ENCODE data around the gene RNF166.
A peak's percentile ranks its signal among the peaks of the same experiment; 100 is the strongest.

RNF166 gene

GRCh38 chr16:88703486-88704309 lies 2.5 kb downstream of the RNF166 start:
- Mint-ChIP-seq H3K36me3 (ENCODE audit: insufficient read depth) (peaks cover 74% of the 10 kb centered on the region), H3K4me3 (peak overlapping the region; percentile 95 to 100), H3K27ac (peak overlapping the region; percentile 95 to 99), H3K4me1 (ENCODE audit: low read depth in 2 of 2) (peaks cover 25 to 62% of the 10 kb centered on the region in 2 donors), H3K27me3 (no peaks in the 10 kb centered on the region), H3K9me3 (no peaks in the 10 kb centered on the region)
- ATAC-seq (replicated peaks) (peak; percentile 38), DNase-seq (peak; percentile 52 to 78 (median 75))

DNA sequence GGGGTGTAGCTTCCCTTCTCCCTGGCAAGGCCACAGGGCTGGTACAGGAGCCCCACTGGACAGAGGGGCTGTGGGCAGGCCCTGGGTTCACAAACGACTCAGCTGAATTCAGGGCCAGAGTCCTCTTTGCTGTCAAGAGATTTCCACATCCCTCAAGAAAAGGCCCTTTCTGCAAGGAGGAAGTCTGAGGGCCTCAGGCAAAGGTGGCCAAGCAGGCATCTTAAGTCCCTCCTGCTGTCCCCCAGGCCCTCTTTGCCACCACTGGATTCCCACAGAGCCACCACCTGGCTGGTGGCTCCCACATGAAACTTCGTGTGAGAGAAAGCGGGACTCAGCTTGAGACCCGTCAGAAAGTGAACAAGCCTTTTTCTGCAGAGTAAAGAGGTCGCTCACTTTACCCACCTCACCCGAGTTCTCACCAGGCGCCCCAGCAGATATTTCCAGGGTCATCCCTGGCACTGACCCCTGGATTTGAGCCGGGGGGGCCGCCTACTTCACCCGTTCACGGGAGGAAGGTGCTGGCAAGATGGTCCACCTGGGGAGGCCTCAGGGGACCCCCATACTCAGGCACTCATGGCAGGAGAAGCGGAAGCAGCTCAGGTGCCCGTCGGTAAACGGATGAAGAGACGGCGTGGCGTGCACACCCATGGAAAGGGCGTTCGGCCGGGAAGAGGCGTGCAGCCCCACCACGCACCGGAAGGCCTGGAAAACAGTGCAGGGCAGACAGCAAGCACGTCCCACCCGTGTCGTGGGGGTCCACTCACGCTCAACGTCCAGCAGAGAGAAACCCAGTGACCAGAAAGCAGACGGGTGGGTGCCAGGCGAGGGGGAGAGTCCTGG lies 3.6 kb downstream of the RNF166 start:
- H3K27ac Mint-ChIP-seq = peak overlapping the region; percentile 95 to 99
- no peaks in the 10 kb centered on the region for H3K27me3 Mint-ChIP-seq
- no peaks in the 10 kb centered on the region for H3K9me3 Mint-ChIP-seq
- H3K4me3 Mint-ChIP-seq = peak overlapping the region; percentile 95 to 100
- peaks cover 25 to 65% of the 10 kb centered on the region in 2 donors for H3K4me1 Mint-ChIP-seq (ENCODE audit: low read depth in 2 of 2)
- H3K36me3 Mint-ChIP-seq (ENCODE audit: insufficient read depth) = peaks cover 85% of the 10 kb centered on the region
- DNase-seq (no peak), ATAC-seq (replicated peaks) (no peak)

DNA sequence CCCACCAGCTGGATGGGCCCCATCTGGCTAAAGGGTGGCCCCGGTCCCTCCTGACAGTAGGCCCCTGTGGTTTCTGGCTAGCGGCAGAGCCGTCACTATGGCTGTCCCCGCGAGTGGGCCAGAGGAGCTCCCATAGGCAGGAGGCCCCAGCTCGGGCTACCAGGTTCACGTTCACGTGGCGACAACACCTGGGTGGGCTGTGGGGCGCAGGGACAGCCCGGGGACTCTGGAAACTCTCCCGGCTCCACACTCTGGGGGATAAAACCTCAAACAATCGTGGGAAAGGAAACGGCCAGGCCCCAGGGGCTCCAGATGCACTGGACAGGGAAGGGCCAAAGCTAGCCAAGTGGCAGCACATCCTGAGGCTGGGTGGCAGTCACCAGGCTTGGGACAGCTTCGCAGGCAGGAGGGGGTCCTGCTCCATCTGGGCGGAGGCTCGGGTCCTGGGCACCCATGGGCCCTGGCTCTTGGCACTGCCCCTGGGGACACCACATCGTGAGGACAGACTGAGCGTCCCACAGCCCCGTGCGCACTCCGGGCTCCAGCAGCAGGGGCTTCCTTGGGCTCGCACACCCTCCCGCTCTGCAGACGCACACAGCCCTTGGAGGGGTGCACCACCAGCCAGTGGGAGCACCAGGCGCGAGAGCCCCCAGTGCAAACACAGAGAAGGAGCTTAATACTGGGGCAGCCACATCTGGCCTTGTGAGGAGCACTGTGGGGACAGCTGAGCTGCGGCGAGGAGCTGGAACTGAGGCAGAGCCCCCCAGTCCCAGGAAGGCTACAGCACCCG lies 4.4 kb downstream of the RNF166 start:
- Mint-ChIP-seq H3K9me3 (no peaks in the 10 kb centered on the region), H3K36me3 (ENCODE audit: insufficient read depth) (peaks cover 93% of the 10 kb centered on the region), H3K27me3 (no peaks in the 10 kb centered on the region), H3K4me3 (peak overlapping the region; percentile 95 to 100), H3K27ac (peak overlapping the region; percentile 95 to 99), H3K4me1 (ENCODE audit: low read depth in 2 of 2) (peaks cover 18 to 60% of the 10 kb centered on the region in 2 donors)
- ATAC-seq (replicated peaks) (no peak), DNase-seq (no peak)

DNA sequence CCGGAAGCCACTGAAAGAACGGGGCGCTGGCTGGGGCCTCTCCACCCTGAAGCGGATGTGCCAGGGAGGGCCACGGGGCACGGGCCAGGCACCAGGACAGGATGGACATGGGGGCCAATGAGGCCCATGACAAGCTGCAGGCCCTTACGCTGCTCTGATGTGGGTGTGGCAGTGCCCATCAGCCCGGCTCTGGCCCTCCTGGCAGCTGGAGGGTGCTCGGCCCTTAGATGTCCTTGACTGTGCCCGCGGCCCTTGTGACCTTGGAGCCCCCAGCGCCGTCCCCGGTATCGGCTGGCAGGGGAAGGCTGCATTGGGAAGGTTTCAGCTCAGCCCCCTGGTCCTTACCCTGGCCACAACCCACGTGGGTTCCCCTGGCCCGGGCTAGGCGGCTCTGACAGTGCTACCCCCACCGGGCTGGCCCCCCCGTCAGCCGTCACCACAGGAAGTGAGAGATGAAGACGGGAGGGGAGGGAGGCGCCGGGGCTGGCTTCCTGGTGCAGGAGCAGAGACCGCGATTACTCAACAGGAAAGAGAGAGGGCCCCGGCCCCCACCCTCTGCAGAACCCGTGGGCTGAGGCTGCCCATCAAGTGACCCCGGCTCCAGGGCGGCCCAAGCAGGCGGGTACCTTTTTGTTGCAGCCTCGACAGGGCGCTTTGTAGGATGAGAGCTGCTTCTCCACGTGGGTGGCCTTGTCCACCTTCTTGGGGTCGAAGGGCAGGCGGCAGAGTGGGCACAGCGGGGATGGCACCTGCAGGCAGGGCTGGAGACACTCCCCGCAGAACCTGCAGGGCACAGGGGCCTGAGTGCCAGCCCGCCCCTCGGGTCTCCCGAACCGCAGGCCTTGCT lies 5.3 kb downstream of the RNF166 start:
- peak overlapping the region; percentile 95 to 100 for H3K4me3 Mint-ChIP-seq
- peak; percentile 80 to 97 (median 96) for DNase-seq
- peaks cover 100% of the 10 kb centered on the region for H3K36me3 Mint-ChIP-seq (ENCODE audit: insufficient read depth)
- peak overlapping the region; percentile 95 to 99 for H3K27ac Mint-ChIP-seq
- peaks cover 17 to 60% of the 10 kb centered on the region in 2 donors for H3K4me1 Mint-ChIP-seq (ENCODE audit: low read depth in 2 of 2)
- H3K9me3 Mint-ChIP-seq = no peaks in the 10 kb centered on the region
- no peaks in the 10 kb centered on the region for H3K27me3 Mint-ChIP-seq
- peak; percentile 77 for ATAC-seq (replicated peaks)

DNA sequence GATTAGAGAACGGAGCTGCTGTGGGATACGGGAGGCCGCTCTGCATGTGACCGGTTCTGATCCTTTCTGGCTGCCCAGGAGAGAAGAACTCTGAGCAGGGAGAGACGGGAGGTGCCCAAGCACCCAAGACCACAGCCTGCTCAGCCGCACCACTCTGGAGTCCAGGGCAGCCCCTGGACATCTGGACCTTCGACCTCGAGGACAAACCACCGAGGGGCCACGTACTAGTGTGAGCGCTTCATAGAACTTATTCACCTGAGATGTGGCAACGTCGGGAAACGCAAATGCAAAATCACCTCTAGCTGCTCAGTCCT lies 5.9 kb downstream of the RNF166 start:
- H3K27ac Mint-ChIP-seq = peak overlapping the region; percentile 95 to 99
- H3K36me3 Mint-ChIP-seq (ENCODE audit: insufficient read depth) = peaks cover 96% of the 10 kb centered on the region
- no peaks in the 10 kb centered on the region for H3K27me3 Mint-ChIP-seq
- H3K4me1 Mint-ChIP-seq (ENCODE audit: low read depth in 2 of 2) = peaks cover 15 to 57% of the 10 kb centered on the region in 2 donors
- DNase-seq = no peak
- ATAC-seq (replicated peaks) = no peak
- peak overlapping the region; percentile 95 to 100 for H3K4me3 Mint-ChIP-seq
- H3K9me3 Mint-ChIP-seq = no peaks in the 10 kb centered on the region

DNA sequence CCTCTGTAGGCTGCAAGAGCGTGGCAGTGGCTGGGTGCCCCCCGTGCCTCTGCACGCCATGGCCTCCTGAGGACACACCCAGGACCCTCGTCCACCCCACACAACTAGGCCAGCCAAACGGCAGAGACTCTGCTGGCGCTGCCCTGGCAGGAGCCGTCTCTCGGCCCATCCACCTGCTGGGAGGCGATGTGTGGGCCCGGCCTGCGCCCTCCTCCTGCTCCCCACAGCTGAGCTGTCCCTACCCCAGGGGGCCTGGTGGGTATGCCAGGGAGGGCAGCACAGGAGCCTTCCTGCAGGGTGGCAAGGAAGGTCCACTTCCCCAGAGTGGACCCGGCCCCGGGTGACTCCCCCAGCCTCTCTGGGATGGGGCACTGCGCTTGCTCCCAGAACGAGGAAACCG lies 7.0 kb downstream of the RNF166 start:
- Mint-ChIP-seq H3K9me3 (no peaks in the 10 kb centered on the region), H3K4me3 (peak overlapping the region in 1 of 2 donors; percentile 100), H3K27me3 (no peaks in the 10 kb centered on the region), H3K27ac (peak overlapping the region in 1 of 2 donors; percentile 46), H3K4me1 (ENCODE audit: low read depth in 2 of 2) (peaks cover 10 to 56% of the 10 kb centered on the region in 2 donors), H3K36me3 (ENCODE audit: insufficient read depth) (peaks cover 96% of the 10 kb centered on the region)
- ATAC-seq (replicated peaks) (no peak), DNase-seq (no peak)

GRCh38 chr16:88698646-88699045 lies 7.6 kb downstream of the RNF166 start:
- H3K9me3 Mint-ChIP-seq = no peaks in the 10 kb centered on the region
- no peak for ATAC-seq (replicated peaks)
- H3K27me3 Mint-ChIP-seq = no peaks in the 10 kb centered on the region
- peak overlapping the region in 1 of 2 donors; percentile 46 for H3K27ac Mint-ChIP-seq
- H3K4me3 Mint-ChIP-seq = no peak overlapping the region
- no peak for DNase-seq
- H3K36me3 Mint-ChIP-seq (ENCODE audit: insufficient read depth) = peaks cover 94% of the 10 kb centered on the region
- H3K4me1 Mint-ChIP-seq (ENCODE audit: low read depth in 2 of 2) = peaks cover 4 to 52% of the 10 kb centered on the region in 2 donors

GRCh38 chr16:88697831-88698615 lies 8.2 kb downstream of the RNF166 start:
- Mint-ChIP-seq H3K4me3 (peak overlapping the region in 1 of 2 donors; percentile 71), H3K27me3 (no peaks in the 10 kb centered on the region), H3K9me3 (no peaks in the 10 kb centered on the region), H3K4me1 (ENCODE audit: low read depth in 2 of 2) (peaks cover 4 to 46% of the 10 kb centered on the region in 2 donors), H3K27ac (peak overlapping the region; percentile 65 to 76), H3K36me3 (ENCODE audit: insufficient read depth) (peaks cover 90% of the 10 kb centered on the region)
- DNase-seq (no peak), ATAC-seq (replicated peaks) (no peak)

- H3K27ac Mint-ChIP-seq = peak overlapping the region; percentile 65 to 76
Measured at GRCh38 chr16:88697116-88697830, 8.9 kb downstream of the RNF166 start.

GRCh38 chr16:88696441-88696840 lies 9.8 kb downstream of the RNF166 start:
- Mint-ChIP-seq H3K27ac (peak overlapping the region in 1 of 2 donors; percentile 76), H3K4me3 (no peak overlapping the region), H3K4me1 (ENCODE audit: low read depth in 2 of 2) (peaks cover 0 to 43% of the 10 kb centered on the region in 2 donors), H3K9me3 (no peaks in the 10 kb centered on the region), H3K36me3 (ENCODE audit: insufficient read depth) (peaks cover 81% of the 10 kb centered on the region), H3K27me3 (no peaks in the 10 kb centered on the region)
- DNase-seq (no peak), ATAC-seq (replicated peaks) (no peak)

More at GRCh38 chr16:88697116-88697830, 8.9 kb downstream of the RNF166 start:
- ATAC-seq (replicated peaks) (no peak), DNase-seq (no peak)
- Mint-ChIP-seq H3K9me3 (no peaks in the 10 kb centered on the region), H3K27me3 (no peaks in the 10 kb centered on the region), H3K4me1 (ENCODE audit: low read depth in 2 of 2) (peaks cover 0 to 45% of the 10 kb centered on the region in 2 donors), H3K4me3 (peak overlapping the region in 1 of 2 donors; percentile 71), H3K36me3 (ENCODE audit: insufficient read depth) (peaks cover 86% of the 10 kb centered on the region)

- H3K9me3 Mint-ChIP-seq = no peaks in the 10 kb centered on the region
- DNase-seq = no peak
- no peak overlapping the region for H3K4me3 Mint-ChIP-seq
- H3K36me3 Mint-ChIP-seq (ENCODE audit: insufficient read depth) = peaks cover 74% of the 10 kb centered on the region
- ATAC-seq (replicated peaks) = no peak
- peaks cover 3 to 43% of the 10 kb centered on the region in 2 donors for H3K4me1 Mint-ChIP-seq (ENCODE audit: low read depth in 2 of 2)
- H3K27ac Mint-ChIP-seq = peak overlapping the region in 1 of 2 donors; percentile 90
- no peaks in the 10 kb centered on the region for H3K27me3 Mint-ChIP-seq
Measured at GRCh38 chr16:88695753-88696152, 10.5 kb downstream of the RNF166 start.

Data from effector memory CD8-positive, alpha-beta T cell (primary cell).